ENCODE data around the gene LHX3.

LHX3 gene

GRCh38 chr9:136204145-136204805, 653 bp downstream of the LHX3 start:
- H3K4me3 ChIP-seq (ENCODE audit: low read depth, low read length), result no peak overlapping the region
- DNase-seq, result no peak
- no peak overlapping the region for H3K27ac ChIP-seq
- peaks cover 54% of the 10 kb centered on the region for H3K27me3 ChIP-seq (replicated peaks)
- TF ChIP-seq CTCF (IDR thresholded peaks at IDR 0.05; ENCODE audit: low read depth, low read length, missing control alignments), result no peak
- no peaks in the 10 kb centered on the region for H3K36me3 ChIP-seq (replicated peaks)
- in situ Hi-C loops (cut with HindIII; ENCODE audit: low pct_ligation_motif_present, low sequenced_read_pairs), result no loop called here

GRCh38 chr9:136203408-136204144, 1.4 kb downstream of the LHX3 start:
- Histone ChIP-seq H3K27me3 (replicated peaks) (peaks cover 58% of the 10 kb centered on the region), H3K27ac (no peak overlapping the region), H3K4me3 (ENCODE audit: low read depth, low read length) (no peak overlapping the region), H3K36me3 (replicated peaks) (no peaks in the 10 kb centered on the region)
- no peak for DNase-seq
- no peak for TF ChIP-seq CTCF (IDR thresholded peaks at IDR 0.05; ENCODE audit: low read depth, low read length, missing control alignments)
- in situ Hi-C loops (cut with HindIII; ENCODE audit: low pct_ligation_motif_present, low sequenced_read_pairs), result no loop called here

GRCh38 chr9:136202454-136203407, 2.2 kb downstream of the LHX3 start:
- H3K27me3 ChIP-seq (replicated peaks), result peaks cover 67% of the 10 kb centered on the region
- H3K36me3 ChIP-seq (replicated peaks), result no peaks in the 10 kb centered on the region
- DNase-seq, result no peak
- H3K27ac ChIP-seq, result no peak overlapping the region
- in situ Hi-C loops (cut with HindIII; ENCODE audit: low pct_ligation_motif_present, low sequenced_read_pairs), result no loop called here
- TF ChIP-seq CTCF (IDR thresholded peaks at IDR 0.05; ENCODE audit: low read depth, low read length, missing control alignments), result no peak
- no peak overlapping the region for H3K4me3 ChIP-seq (ENCODE audit: low read depth, low read length)

- H3K36me3 ChIP-seq (replicated peaks), result no peaks in the 10 kb centered on the region
- no peak for DNase-seq
- in situ Hi-C loops (cut with HindIII; ENCODE audit: low pct_ligation_motif_present, low sequenced_read_pairs), result no loop called here
- no peak overlapping the region for H3K27ac ChIP-seq
- TF ChIP-seq CTCF (IDR thresholded peaks at IDR 0.05; ENCODE audit: low read depth, low read length, missing control alignments), result no peak
- H3K4me3 ChIP-seq (ENCODE audit: low read depth, low read length), result no peak overlapping the region
- H3K27me3 ChIP-seq (replicated peaks), result peaks cover 76% of the 10 kb centered on the region
These were observed 3.1 kb downstream of the LHX3 start for GRCh38 chr9:136201609-136202453.

GRCh38 chr9:136201174-136201573, 3.8 kb downstream of the LHX3 start:
- no peaks in the 10 kb centered on the region for H3K36me3 ChIP-seq (replicated peaks)
- no peak overlapping the region for H3K4me3 ChIP-seq (ENCODE audit: low read depth, low read length)
- TF ChIP-seq CTCF (IDR thresholded peaks at IDR 0.05; ENCODE audit: low read depth, low read length, missing control alignments), result no peak
- in situ Hi-C loops (cut with HindIII; ENCODE audit: low pct_ligation_motif_present, low sequenced_read_pairs), result no loop called here
- DNase-seq, result no peak
- peaks cover 83% of the 10 kb centered on the region for H3K27me3 ChIP-seq (replicated peaks)
- no peak overlapping the region for H3K27ac ChIP-seq
